HG03520 (cell line): ENCODE data around the gene CCNDBP1.
"Not testable (repeated sequence)": the region's sequence is repeated elsewhere in the genome, so short reads cannot be mapped to it uniquely, and the experiment has no call there.

ENCODE experiments used
- ATAC-seq: cut with Tn5 transposase; IDR thresholded peaks from one replicate; pipeline ENCODE4 v1.9.1; 2021; ENCODE audit warnings: mild to moderate bottlenecking, moderate library complexity; ENCODE audit not compliant: unreplicated experiment

CCNDBP1 gene

GRCh38 chr15:43190178-43190577, 5.0 kb downstream of the CCNDBP1 start:
- ATAC-seq: no peak

GRCh38 chr15:43193710-43194109, 8.5 kb downstream of the CCNDBP1 start:
- ATAC-seq: no peak

DNA sequence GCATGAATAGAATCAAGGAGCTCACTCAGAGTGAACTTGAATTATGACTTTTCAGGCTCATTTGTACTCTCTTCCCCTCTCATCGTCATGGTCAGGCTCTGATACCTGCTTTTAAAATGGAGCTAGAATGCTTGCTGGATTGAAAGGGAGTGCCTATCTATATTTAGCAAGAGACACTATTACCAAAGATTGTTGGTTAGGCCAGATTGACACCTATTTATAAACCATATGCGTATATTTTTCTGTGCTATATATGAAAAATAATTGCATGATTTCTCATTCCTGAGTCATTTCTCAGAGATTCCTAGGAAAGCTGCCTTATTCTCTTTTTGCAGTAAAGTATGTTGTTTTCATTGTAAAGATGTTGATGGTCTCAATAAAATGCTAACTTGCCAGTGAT, 9.6 kb downstream of the CCNDBP1 start:
- no peak for ATAC-seq

DNA sequence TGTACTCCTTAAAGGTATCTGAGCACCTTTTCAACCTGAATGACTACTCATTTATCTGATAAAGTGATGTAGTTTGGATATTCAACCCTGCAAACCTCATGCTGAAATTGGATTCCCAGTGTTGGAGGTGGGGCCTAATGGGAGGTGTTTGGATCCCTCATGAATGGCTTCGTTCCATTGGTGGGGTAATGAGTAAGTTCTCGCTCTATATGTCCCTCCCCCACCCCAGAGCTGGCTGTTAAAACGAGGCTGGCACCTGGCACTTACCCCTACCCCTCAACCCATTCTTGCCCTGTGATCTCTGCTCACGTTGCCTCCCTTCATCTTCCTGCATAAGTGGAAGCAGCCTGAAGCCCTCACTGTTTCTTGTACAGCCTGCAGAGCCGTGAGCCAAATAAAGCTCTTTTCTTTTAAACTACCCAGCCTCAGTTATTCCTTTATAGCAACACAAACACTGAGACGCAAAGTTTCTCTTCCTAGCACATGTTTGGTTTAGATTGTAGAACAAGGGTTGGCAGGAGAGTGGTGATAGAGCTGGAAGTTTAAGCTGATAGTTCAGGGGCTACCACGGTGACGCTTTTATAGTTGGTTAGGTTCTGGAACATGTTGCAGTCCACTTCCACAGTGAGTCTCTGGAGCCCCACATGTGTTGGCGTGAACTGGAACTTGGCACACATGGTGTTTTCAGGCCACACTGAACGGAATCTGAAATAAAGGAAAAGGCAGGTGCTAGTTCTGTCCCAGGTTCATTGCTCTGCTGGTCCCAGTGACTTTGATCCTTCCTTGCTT, 11.8 kb downstream of the CCNDBP1 start:
- no peak for ATAC-seq

- not testable (repeated sequence) for ATAC-seq
Observed at GRCh38 chr15:43197773-43198172, 12.6 kb downstream of the CCNDBP1 start.

DNA sequence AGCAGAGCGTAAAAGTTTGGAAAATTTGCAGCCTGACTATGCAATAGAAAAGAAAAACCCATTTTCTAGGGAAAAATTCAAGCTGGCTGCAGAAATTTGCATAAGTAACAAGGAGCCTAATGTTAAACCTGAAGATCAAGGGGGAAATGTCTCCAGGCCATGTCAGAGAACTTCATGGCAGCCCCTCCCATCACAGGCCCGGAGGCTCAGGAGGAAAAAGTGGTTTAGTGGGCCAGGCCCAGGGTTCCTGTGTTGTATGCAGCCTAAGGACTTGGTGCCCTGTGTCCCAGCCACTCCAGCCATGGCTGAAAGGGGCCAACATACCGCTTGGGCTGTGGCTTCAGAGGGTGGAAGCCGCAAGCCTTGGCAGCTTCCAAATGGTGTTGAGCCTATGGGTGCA, 13.4 kb downstream of the CCNDBP1 start:
- not testable (repeated sequence) for ATAC-seq

GRCh38 chr15:43198992-43199391, 13.8 kb downstream of the CCNDBP1 start:
- no peak for ATAC-seq

DNA sequence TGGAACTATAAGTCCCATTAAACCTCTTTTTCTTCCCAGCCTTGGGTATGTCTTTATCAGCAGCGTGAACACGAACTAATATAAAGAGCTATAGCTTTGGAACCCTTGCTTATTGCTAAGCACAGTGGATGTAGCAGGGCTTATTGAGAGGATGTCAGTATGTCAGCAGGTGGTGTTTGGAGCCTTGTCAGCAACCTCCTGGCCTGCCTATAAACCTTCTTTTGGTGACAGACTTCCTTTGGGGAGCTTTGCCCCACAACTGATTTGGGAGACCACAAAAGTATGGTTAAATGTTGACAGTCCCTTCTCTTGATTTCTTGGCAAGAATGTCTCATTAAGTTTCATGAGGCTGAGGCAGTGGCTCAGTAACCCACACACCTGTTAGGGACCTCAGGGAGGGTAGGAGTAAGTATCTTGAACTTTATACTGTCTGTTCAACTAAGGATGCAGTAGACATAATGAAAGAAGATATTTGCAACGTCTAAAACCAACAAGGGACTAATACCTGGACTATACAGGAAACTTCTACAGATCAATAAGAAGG, 14.8 kb downstream of the CCNDBP1 start:
- no peak for ATAC-seq

DNA sequence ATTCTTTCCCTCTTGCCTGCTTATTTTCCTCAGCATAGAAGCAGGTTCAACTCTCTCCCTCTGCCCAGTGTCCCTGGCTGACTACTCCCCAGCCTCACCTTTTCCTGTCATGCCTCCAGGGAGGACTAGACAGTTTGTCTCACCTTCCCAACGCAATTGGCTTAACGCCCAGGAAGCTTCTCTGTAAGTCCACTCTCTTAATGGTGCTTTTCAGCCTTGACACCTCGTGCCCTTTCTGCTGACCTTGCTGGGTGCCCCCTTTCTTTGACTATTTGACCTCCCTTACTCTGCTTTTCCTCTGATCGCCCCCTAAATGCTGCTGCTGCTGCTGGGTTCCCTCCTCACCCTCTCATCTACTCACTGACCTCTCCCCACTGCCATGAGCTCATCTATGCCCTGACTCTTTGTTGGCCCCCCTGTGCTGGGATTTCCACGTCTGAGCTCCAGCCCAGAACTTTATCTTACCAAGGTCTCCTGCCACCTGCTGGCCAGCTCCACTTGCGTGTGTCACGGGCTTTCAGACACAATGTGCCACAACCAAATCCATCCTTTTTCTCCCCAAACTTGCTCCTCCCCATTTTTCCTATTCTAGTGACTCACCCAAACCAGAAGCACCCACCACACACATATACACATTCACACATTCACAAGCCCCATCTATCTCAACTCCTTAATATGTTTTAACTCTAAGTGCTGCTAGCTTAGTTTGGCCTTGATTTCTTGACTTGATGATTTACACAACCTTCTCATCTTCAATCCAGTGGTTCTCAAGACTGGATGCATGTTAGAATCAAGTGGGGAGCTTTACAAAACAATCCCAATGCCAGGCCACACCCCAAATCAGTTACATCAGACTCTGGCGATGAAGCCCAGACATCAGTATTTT, 19.1 kb downstream of the CCNDBP1 start:
- no peak for ATAC-seq

DNA sequence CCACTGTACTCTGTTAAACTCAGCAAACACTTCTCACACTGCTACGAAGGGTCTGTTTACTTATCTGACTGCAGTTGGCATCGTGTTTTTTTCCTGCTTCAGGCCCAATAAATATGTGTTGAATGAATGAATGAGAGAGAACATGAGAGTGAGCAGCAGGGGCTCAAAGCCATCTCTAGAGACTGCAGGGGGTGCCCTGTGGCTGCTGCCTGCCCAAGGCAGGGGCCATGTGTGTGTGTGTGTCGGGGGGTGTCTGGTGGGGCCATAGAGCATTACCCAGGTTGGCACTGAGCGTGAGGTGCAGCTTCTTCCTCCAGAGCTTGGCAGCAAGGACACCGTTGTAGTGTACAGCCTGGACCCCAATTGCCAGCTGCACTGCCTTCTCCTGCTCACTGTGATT, 20.9 kb downstream of the CCNDBP1 start:
- ATAC-seq: no peak

- ATAC-seq: no peak
Observed at GRCh38 chr15:43207024-43207423, 21.8 kb downstream of the CCNDBP1 start.

- ATAC-seq: no peak
Observed at GRCh38 chr15:43208052-43209002, 23.1 kb downstream of the CCNDBP1 start.

GRCh38 chr15:43209059-43209824, 24.0 kb downstream of the CCNDBP1 start:
- no peak for ATAC-seq

GRCh38 chr15:43210172-43210745, 25.1 kb downstream of the CCNDBP1 start:
- no peak for ATAC-seq

DNA sequence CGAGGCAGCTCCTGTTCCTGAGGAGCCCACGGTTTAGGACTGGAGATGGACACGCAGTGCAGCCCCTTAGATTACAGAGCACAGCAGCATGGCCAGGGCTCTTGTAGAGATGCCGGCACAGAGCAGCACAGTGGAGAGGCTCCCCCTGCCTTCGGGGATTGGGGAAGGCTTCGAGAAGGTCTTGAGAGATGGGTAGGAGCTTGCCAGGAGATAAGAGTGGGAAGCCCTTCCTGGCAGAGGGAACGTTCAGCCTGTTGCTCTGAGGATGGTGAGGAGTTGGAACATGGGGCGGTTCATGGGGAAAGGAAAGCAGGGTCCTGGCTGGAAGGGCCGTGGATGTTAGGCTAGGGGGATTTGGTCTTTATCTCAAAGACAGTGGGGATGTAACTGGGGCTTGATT, 25.6 kb downstream of the CCNDBP1 start:
- ATAC-seq: no peak

DNA sequence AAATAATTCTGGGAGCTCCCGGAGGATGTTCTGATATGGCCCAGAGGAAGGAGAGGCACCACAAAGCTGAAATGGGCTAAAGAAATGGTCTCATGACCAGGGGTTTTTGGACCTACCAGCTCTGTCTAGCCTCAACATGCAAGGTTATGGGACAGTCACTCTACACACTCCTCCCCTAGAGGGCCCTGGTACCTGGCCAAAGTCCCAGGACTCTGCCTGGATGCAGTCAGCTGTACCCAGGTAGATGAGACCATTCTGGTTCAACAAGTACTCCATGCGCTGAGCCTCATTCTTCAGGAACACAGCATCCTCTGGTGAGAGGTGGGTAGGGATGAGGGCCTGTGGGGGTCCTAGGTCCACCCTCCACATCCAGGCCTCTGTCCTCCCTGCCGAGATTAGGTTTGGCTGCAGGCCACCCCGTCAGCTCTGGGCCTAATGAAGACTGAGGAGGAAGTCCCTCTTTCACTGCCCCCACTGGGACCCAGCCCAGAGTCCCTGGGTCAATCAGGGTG, 26.1 kb downstream of the CCNDBP1 start:
- no peak for ATAC-seq

- ATAC-seq: no peak
Observed at GRCh38 chr15:43212299-43212698, 27.1 kb downstream of the CCNDBP1 start.

DNA sequence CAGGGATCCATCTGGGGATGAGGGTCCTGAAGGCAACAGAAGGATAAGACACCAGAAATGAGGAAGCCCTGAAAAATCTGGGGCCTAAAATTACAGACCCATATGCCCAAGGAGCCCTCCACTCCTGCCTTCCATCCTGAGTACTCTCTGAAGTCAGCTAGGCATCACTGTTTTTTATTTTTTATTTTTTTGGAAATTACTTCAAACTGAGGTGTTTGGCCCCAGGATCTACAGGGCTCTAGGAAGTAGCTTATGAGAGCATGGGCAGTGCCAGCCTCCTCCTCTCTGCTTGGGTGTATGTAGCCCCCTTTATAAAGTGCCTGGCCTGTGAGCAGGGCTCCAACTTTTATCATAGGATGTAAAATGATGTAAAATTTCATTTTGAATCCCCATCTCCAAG, 27.7 kb downstream of the CCNDBP1 start:
- no peak for ATAC-seq

- no peak for ATAC-seq
Observed at GRCh38 chr15:43213466-43213865, 28.3 kb downstream of the CCNDBP1 start.
